GM12872 (cell line): Measurements from ENCODE around the gene PDLIM4.

Experiments
- TF ChIP-seq, protein P1 (sequence below): IDR thresholded peaks from 3 replicates; pipeline ENCODE4 v1.5.1; 2011; ENCODE audit warnings: low read depth, mild to moderate bottlenecking, low read length, moderate library complexity; ENCODE audit not compliant: insufficient read depth

PDLIM4 gene

GRCh38 chr5:132214491-132214890, 43.0 kb upstream of the PDLIM4 start:
- TF ChIP-seq, protein P1, sequence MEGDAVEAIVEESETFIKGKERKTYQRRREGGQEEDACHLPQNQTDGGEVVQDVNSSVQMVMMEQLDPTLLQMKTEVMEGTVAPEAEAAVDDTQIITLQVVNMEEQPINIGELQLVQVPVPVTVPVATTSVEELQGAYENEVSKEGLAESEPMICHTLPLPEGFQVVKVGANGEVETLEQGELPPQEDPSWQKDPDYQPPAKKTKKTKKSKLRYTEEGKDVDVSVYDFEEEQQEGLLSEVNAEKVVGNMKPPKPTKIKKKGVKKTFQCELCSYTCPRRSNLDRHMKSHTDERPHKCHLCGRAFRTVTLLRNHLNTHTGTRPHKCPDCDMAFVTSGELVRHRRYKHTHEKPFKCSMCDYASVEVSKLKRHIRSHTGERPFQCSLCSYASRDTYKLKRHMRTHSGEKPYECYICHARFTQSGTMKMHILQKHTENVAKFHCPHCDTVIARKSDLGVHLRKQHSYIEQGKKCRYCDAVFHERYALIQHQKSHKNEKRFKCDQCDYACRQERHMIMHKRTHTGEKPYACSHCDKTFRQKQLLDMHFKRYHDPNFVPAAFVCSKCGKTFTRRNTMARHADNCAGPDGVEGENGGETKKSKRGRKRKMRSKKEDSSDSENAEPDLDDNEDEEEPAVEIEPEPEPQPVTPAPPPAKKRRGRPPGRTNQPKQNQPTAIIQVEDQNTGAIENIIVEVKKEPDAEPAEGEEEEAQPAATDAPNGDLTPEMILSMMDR = no peak

DNA sequence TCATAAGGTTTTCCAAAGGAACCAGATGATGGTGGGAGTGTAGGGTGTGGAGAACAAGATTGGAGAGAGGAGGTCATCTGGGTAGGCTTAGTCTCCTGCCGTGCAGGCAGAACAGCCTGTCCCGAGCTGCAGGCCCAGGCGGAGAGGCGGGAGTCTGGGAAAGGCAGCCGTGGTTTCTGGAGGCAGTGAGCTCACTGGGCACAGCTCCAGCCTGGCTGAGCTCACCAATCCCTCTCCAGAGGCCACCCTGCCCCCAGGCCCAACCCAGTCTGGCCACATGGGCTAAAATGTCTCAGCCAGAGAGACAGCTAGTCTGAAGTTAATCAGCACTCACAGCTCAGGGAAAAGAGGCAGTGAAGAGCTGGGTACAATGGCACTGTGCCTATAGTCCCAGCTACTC, 42.2 kb upstream of the PDLIM4 start:
- TF ChIP-seq, protein P1 = no peak

DNA sequence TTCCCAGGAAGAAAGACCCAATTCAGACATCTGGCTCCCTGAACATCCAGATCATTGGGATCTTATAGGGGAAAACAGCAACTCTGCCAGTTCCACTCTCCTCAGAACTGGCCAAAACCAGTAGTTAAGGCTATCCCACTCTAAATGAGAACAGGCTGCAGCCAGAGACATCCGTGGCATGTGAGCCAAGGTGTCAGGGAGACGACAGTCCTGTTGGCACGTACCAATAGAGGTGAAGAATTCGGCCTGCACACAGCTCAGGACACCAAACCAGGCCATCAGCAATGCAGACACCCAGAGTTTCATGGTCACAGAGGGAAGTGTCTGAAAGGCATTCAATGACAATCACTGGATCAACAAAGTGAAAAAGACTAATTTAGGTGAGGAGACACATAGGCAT, 39.2 kb upstream of the PDLIM4 start:
- TF ChIP-seq, protein P1 = no peak

- TF ChIP-seq, protein P1 = no peak
Measured at GRCh38 chr5:132219289-132219970, 38.1 kb upstream of the PDLIM4 start.

- TF ChIP-seq, protein P1 = no peak
Measured at GRCh38 chr5:132219981-132220380, 37.5 kb upstream of the PDLIM4 start.

DNA sequence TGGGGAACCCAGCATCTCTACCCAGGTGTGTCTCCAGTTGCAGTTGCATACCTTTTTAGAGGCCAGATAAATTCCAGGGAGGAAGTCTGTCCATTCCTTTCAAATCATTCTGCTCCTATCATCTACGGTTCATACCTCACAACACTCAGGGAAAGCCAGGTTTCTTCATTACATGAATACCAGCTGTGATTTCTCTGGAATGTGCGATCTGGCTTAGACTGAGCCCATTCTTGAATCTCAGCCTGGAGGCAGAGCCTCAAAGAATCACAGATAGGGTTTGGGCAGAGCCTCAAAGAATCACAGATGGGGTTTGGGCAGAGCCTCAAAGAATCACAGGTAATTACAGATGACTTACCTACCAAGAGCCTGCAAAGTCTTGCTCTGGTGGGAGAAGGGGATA, 37.0 kb upstream of the PDLIM4 start:
- TF ChIP-seq, protein P1 = no peak

GRCh38 chr5:132221781-132222648, 35.5 kb upstream of the PDLIM4 start:
- TF ChIP-seq, protein P1 = no peak
